ENCODE data around the gene ITPRID2. TPM values are rescaled to one million over a fixed set of nuclear protein-coding genes. Genes with fewer than 3 reads are reported as not detected.
A peak's percentile ranks its signal among the peaks of the same experiment; 100 is the strongest.

The ITPRID2 gene
- polyA plus RNA-seq, 3 donors, result 17.9 to 50.2 (median 23.0) TPM

DNA sequence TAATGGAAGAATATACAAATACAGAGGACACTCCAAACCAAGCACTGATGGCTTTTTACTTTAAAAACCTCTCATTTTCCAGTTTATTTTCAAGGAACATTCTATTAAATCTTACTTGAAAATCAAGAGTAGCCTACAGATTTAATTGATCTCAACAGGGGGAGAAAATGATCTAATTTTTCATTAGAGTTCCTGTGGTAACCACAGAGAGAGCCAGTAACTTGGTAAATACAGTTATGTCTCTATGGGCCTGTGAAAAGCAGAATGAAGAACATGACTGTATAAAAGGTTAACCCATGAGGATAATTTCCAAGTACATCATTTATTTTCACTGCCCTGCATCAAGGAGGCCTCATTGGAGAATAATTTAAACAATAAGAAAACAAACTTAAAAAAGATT is 39.8 kb upstream of the ITPRID2 start:
- no peaks in the 10 kb centered on the region for H3K79me2 ChIP-seq (ENCODE audit: insufficient read depth, low read length)
- Mint-ChIP-seq H3K27me3 (ENCODE audit: low read depth in 3 of 3) (peaks cover 0 to 2% (median 0%) of the 10 kb centered on the region in 3 donors), H3K4me3 (no peak overlapping the region), H3K36me3 (no peaks in the 10 kb centered on the region), H3K27ac (peak overlapping the region; percentile 87 to 93 (median 92)), H3K4me1 (peaks cover 50% of the 10 kb centered on the region), H3K9me3 (peaks cover 0 to 3% (median 0%) of the 10 kb centered on the region in 7 donors)
- intact Hi-C loops (cut with micrococcal nuclease), result loop anchor here in 1 of 2 donors (5.0 kb wide), 1 partner anchor 41 kb away; the partner anchor contains the start of gene ITPRID2
- peak overlapping the region in 1 of 3 experiments; percentile 57 for H3K4me3 ChIP-seq (replicated peaks in 1 of 3; ENCODE audit: low read depth in 2 of 3, low read length in 3 of 3)
- H3K9ac ChIP-seq (ENCODE audit: insufficient read depth, low read length, poor library complexity, severe bottlenecking), result no peak overlapping the region
- H3K27ac ChIP-seq (ENCODE audit: low read depth in 1 of 2, low read length in 2 of 2), result peak overlapping the region in 1 of 2 donors; percentile 84
- no peaks in the 10 kb centered on the region for H3K36me3 ChIP-seq (replicated peaks in 1 of 2; ENCODE audit: control insufficient read depth in 1 of 2, insufficient read depth in 2 of 2, low read length in 2 of 2)
- no peaks in the 10 kb centered on the region for H3K9me3 ChIP-seq (replicated peaks in 1 of 2; ENCODE audit: control insufficient read depth in 1 of 2, insufficient read depth in 1 of 2, low read length in 2 of 2)
- TF ChIP-seq, protein P1, sequence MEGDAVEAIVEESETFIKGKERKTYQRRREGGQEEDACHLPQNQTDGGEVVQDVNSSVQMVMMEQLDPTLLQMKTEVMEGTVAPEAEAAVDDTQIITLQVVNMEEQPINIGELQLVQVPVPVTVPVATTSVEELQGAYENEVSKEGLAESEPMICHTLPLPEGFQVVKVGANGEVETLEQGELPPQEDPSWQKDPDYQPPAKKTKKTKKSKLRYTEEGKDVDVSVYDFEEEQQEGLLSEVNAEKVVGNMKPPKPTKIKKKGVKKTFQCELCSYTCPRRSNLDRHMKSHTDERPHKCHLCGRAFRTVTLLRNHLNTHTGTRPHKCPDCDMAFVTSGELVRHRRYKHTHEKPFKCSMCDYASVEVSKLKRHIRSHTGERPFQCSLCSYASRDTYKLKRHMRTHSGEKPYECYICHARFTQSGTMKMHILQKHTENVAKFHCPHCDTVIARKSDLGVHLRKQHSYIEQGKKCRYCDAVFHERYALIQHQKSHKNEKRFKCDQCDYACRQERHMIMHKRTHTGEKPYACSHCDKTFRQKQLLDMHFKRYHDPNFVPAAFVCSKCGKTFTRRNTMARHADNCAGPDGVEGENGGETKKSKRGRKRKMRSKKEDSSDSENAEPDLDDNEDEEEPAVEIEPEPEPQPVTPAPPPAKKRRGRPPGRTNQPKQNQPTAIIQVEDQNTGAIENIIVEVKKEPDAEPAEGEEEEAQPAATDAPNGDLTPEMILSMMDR (IDR thresholded peaks at IDR 0.05), result no peak
- DNase-seq, result no peak
- H4K20me1 ChIP-seq (ENCODE audit: insufficient read depth, low read length), result no peaks in the 10 kb centered on the region
- H3K4me1 ChIP-seq (ENCODE audit: control insufficient read depth in 1 of 2, insufficient read depth in 2 of 2, low read length in 2 of 2), result peaks cover 48 to 58% of the 10 kb centered on the region in 2 donors
- H3K27me3 ChIP-seq (ENCODE audit: control insufficient read depth in 2 of 2, insufficient read depth in 2 of 2, low read length in 2 of 2), result no peaks in the 10 kb centered on the region
- peak overlapping the region; percentile 69 for H3K4me2 ChIP-seq (replicated peaks; ENCODE audit: extremely low read depth, low read length, poor library complexity, severe bottlenecking)
- H2AFZ ChIP-seq (ENCODE audit: insufficient read depth, low read depth, low read length, poor library complexity, severe bottlenecking), result no peak overlapping the region

GRCh38 chr2:181853696-181854095 is 37.8 kb upstream of the ITPRID2 start:
- Mint-ChIP-seq H3K4me3 (no peak overlapping the region), H3K27me3 (ENCODE audit: low read depth in 3 of 3) (peaks cover 0 to 2% (median 0%) of the 10 kb centered on the region in 3 donors), H3K9me3 (peaks cover 0 to 3% (median 0%) of the 10 kb centered on the region in 7 donors), H3K27ac (no peak overlapping the region), H3K36me3 (no peaks in the 10 kb centered on the region), H3K4me1 (peaks cover 38% of the 10 kb centered on the region)
- Histone ChIP-seq H3K27ac (ENCODE audit: low read depth in 1 of 2, low read length in 2 of 2) (no peak overlapping the region), H2AFZ (ENCODE audit: insufficient read depth, low read depth, low read length, poor library complexity, severe bottlenecking) (no peak overlapping the region), H3K9me3 (replicated peaks in 1 of 2; ENCODE audit: control insufficient read depth in 1 of 2, insufficient read depth in 1 of 2, low read length in 2 of 2) (no peaks in the 10 kb centered on the region), H3K27me3 (ENCODE audit: control insufficient read depth in 2 of 2, insufficient read depth in 2 of 2, low read length in 2 of 2) (no peaks in the 10 kb centered on the region), H3K4me3 (replicated peaks in 1 of 3; ENCODE audit: low read depth in 2 of 3, low read length in 3 of 3) (no peak overlapping the region), H3K9ac (ENCODE audit: insufficient read depth, low read length, poor library complexity, severe bottlenecking) (no peak overlapping the region), H3K4me1 (ENCODE audit: control insufficient read depth in 1 of 2, insufficient read depth in 2 of 2, low read length in 2 of 2) (peaks cover 36 to 40% of the 10 kb centered on the region in 2 donors), H4K20me1 (ENCODE audit: insufficient read depth, low read length) (no peaks in the 10 kb centered on the region), H3K79me2 (ENCODE audit: insufficient read depth, low read length) (no peaks in the 10 kb centered on the region), H3K4me2 (replicated peaks; ENCODE audit: extremely low read depth, low read length, poor library complexity, severe bottlenecking) (no peak overlapping the region), H3K36me3 (replicated peaks in 1 of 2; ENCODE audit: control insufficient read depth in 1 of 2, insufficient read depth in 2 of 2, low read length in 2 of 2) (no peaks in the 10 kb centered on the region)
- TF ChIP-seq, protein P1 (IDR thresholded peaks at IDR 0.05), result no peak
- intact Hi-C loops (cut with micrococcal nuclease), result loop anchor here in 1 of 2 donors (5.0 kb wide), 1 partner anchor 39 kb away; the partner anchor contains the start of gene ITPRID2
- DNase-seq, result no peak
